HCT116 (cell line): Measurements from ENCODE around the gene DNAAF5.

Source experiments
- EGR1 ChIP-seq: IDR thresholded peaks from 2 replicates; pipeline ENCODE4 v1.6.1; 2012; ENCODE audit warnings: low read depth
- POLR2A ChIP-seq: IDR thresholded peaks from 2 replicates; pipeline ENCODE4 v1.7.0; 2011; ENCODE audit warnings: borderline replicate concordance; ENCODE audit not compliant: insufficient read depth, insufficient read length; ENCODE audit errors: extremely low read depth
- TF ChIP-seq, protein P1 (sequence below), 3 experiments: fragments of 200-600 bp in 1 of 3; sonication (generic) in 1 of 3; IDR thresholded peaks in 2 of 3; conservative IDR thresholded peaks in 1 of 3; 2 replicates each; pipeline ENCODE4 v1.5.1; 2012 to 2017; ENCODE audit warnings: low read depth in 2 of 3, low read length in 2 of 3, antibody characterized with exemption in 1 of 3, borderline replicate concordance in 1 of 3, control low read depth in 1 of 3, mild to moderate bottlenecking in 1 of 3, mixed read lengths in 1 of 3, mixed run types in 1 of 3, moderate library complexity in 1 of 3; ENCODE audit not compliant: insufficient read depth in 1 of 3
- TF ChIP-seq, protein P2 (sequence below): IDR thresholded peaks from 2 replicates; pipeline ENCODE4 v1.6.1; 2012; ENCODE audit warnings: low read depth
- TF ChIP-seq, protein P3 (sequence below): IDR thresholded peaks from 2 replicates; pipeline ENCODE4 v1.6.1; 2012

DNA sequence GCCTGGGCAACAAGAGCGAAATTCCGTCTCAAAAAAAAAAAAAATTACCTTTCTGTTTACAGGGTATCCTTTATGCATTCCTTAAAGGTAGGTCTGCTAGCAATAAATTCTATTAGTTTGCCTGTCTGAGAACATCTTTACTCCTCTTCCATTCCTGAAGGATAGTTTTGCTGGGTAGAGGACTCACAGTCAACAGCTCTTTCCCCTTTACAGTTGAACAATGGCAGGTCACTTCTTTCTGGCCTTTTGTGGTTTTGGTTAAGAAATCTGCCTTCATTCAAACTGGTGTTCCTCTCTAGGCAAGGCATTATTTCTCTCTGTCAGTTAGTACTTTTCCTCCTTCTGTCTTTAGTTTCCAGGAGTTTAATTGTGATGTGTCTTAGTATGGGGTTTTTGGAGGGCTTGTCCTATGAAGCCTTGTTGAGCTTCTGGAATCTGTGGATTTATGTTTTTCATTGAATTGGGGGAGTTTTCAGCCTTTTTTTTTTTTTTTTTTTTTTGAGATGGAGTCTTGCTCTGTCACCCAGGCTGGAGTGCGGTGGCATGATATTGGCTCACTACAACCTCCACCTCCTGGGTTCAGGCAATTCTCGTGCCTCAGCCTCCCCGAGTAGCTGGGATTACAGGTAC is 4.8 kb upstream of the DNAAF5 start:
- TF ChIP-seq, protein P1, sequence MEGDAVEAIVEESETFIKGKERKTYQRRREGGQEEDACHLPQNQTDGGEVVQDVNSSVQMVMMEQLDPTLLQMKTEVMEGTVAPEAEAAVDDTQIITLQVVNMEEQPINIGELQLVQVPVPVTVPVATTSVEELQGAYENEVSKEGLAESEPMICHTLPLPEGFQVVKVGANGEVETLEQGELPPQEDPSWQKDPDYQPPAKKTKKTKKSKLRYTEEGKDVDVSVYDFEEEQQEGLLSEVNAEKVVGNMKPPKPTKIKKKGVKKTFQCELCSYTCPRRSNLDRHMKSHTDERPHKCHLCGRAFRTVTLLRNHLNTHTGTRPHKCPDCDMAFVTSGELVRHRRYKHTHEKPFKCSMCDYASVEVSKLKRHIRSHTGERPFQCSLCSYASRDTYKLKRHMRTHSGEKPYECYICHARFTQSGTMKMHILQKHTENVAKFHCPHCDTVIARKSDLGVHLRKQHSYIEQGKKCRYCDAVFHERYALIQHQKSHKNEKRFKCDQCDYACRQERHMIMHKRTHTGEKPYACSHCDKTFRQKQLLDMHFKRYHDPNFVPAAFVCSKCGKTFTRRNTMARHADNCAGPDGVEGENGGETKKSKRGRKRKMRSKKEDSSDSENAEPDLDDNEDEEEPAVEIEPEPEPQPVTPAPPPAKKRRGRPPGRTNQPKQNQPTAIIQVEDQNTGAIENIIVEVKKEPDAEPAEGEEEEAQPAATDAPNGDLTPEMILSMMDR (IDR thresholded peaks at IDR 0.05 in 2 of 3, conservative IDR thresholded peaks at IDR 0.05 in 1 of 3; ENCODE audit: borderline replicate concordance in 1 of 3, insufficient read depth in 1 of 3, low read depth in 2 of 3, low read length in 2 of 3): no peak
- TF ChIP-seq POLR2A (no peak), EGR1 (no peak)
- TF ChIP-seq, protein P2, sequence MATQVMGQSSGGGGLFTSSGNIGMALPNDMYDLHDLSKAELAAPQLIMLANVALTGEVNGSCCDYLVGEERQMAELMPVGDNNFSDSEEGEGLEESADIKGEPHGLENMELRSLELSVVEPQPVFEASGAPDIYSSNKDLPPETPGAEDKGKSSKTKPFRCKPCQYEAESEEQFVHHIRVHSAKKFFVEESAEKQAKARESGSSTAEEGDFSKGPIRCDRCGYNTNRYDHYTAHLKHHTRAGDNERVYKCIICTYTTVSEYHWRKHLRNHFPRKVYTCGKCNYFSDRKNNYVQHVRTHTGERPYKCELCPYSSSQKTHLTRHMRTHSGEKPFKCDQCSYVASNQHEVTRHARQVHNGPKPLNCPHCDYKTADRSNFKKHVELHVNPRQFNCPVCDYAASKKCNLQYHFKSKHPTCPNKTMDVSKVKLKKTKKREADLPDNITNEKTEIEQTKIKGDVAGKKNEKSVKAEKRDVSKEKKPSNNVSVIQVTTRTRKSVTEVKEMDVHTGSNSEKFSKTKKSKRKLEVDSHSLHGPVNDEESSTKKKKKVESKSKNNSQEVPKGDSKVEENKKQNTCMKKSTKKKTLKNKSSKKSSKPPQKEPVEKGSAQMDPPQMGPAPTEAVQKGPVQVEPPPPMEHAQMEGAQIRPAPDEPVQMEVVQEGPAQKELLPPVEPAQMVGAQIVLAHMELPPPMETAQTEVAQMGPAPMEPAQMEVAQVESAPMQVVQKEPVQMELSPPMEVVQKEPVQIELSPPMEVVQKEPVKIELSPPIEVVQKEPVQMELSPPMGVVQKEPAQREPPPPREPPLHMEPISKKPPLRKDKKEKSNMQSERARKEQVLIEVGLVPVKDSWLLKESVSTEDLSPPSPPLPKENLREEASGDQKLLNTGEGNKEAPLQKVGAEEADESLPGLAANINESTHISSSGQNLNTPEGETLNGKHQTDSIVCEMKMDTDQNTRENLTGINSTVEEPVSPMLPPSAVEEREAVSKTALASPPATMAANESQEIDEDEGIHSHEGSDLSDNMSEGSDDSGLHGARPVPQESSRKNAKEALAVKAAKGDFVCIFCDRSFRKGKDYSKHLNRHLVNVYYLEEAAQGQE: no peak
- TF ChIP-seq, protein P3, sequence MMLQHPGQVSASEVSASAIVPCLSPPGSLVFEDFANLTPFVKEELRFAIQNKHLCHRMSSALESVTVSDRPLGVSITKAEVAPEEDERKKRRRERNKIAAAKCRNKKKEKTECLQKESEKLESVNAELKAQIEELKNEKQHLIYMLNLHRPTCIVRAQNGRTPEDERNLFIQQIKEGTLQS: no peak
